ENCODE measurements around the gene MAU2. TPM values are rescaled to one million over a fixed set of nuclear protein-coding genes. Genes with fewer than 3 reads are reported as not detected.
"Not testable (repeated sequence)": the region's sequence is repeated elsewhere in the genome, so short reads cannot be mapped to it uniquely, and the experiment has no call there.

MAU2 gene
- total RNA-seq, 2 donors from 2014 or later, result 64.1 to 64.3 TPM

- no peaks in the 10 kb centered on the region for H3K27me3 ChIP-seq (ENCODE audit: control insufficient read depth, insufficient read depth, low read length, poor library complexity, severe bottlenecking)
- H3K9ac ChIP-seq (ENCODE audit: extremely low read depth, low read length, poor library complexity, severe bottlenecking), result peak overlapping the region; percentile 97
- peak overlapping the region; percentile 86 for H3K27ac Mint-ChIP-seq
- no peaks in the 10 kb centered on the region for H3K4me1 ChIP-seq (ENCODE audit: control insufficient read depth, insufficient read depth, low read length)
- H3K36me3 Mint-ChIP-seq (ENCODE audit: low read depth), result peaks cover 5% of the 10 kb centered on the region
- DNase-seq, result no peak
- peak overlapping the region; percentile 78 for H3K4me3 Mint-ChIP-seq
- TF ChIP-seq CTCF (conservative IDR thresholded peaks at IDR 0.05), result peak; percentile 26
- H3K4me1 Mint-ChIP-seq, result peaks cover 30% of the 10 kb centered on the region
- H3K9me3 ChIP-seq (ENCODE audit: control insufficient read depth, low read length), result no peaks in the 10 kb centered on the region
- H3K36me3 ChIP-seq (ENCODE audit: control insufficient read depth, insufficient read depth, low read length), result no peaks in the 10 kb centered on the region
- no peaks in the 10 kb centered on the region for H3K27me3 Mint-ChIP-seq (ENCODE audit: insufficient read depth)
- peaks cover 13% of the 10 kb centered on the region for H3K9me3 Mint-ChIP-seq
- 4 to 25% methylated on average over 14 to 75 of the region's 75 CpGs for WGBS, 2 experiments (ENCODE audit: insufficient coverage in 1 of 2, insufficient read length in 1 of 2)
- H3K27ac ChIP-seq (ENCODE audit: low read depth, low read length), result peak overlapping the region; percentile 70
- peak overlapping the region; percentile 95 for H3K4me3 ChIP-seq (ENCODE audit: low read length)
These were observed 65.6 kb downstream of the MAU2 start for GRCh38 chr19:19385896-19386869.

- H3K9me3 ChIP-seq (ENCODE audit: control insufficient read depth, low read length), result no peaks in the 10 kb centered on the region
- H3K4me3 Mint-ChIP-seq, result peak overlapping the region; percentile 78
- H3K27me3 ChIP-seq (ENCODE audit: control insufficient read depth, insufficient read depth, low read length, poor library complexity, severe bottlenecking), result no peaks in the 10 kb centered on the region
- H3K36me3 Mint-ChIP-seq (ENCODE audit: low read depth), result peaks cover 5% of the 10 kb centered on the region
- H3K27me3 Mint-ChIP-seq (ENCODE audit: insufficient read depth), result no peaks in the 10 kb centered on the region
- DNase-seq, result no peak
- H3K4me1 Mint-ChIP-seq, result peaks cover 36% of the 10 kb centered on the region
- H3K4me1 ChIP-seq (ENCODE audit: control insufficient read depth, insufficient read depth, low read length), result no peaks in the 10 kb centered on the region
- peak overlapping the region; percentile 45 for H3K27ac Mint-ChIP-seq
- H3K9ac ChIP-seq (ENCODE audit: extremely low read depth, low read length, poor library complexity, severe bottlenecking), result peak overlapping the region; percentile 97
- no peak overlapping the region for H3K27ac ChIP-seq (ENCODE audit: low read depth, low read length)
- TF ChIP-seq CTCF (conservative IDR thresholded peaks at IDR 0.05), result no peak
- no peaks in the 10 kb centered on the region for H3K36me3 ChIP-seq (ENCODE audit: control insufficient read depth, insufficient read depth, low read length)
- peak overlapping the region; percentile 95 for H3K4me3 ChIP-seq (ENCODE audit: low read length)
- whole genome bisulfite sequencing, 2 experiments (ENCODE audit: insufficient coverage in 1 of 2, insufficient read length in 1 of 2), result 78 to 84% methylated on average over 3 to 5 of the region's 5 CpGs
- H3K9me3 Mint-ChIP-seq, result peaks cover 13% of the 10 kb centered on the region
These were observed 66.5 kb downstream of the MAU2 start for GRCh38 chr19:19387108-19387507.

GRCh38 chr19:19388568-19389555 lies 68.2 kb downstream of the MAU2 start:
- Mint-ChIP-seq H3K4me1 (peaks cover 41% of the 10 kb centered on the region), H3K36me3 (ENCODE audit: low read depth) (peaks cover 5% of the 10 kb centered on the region), H3K4me3 (peak overlapping the region; percentile 78), H3K27ac (peak overlapping the region; percentile 45), H3K27me3 (ENCODE audit: insufficient read depth) (no peaks in the 10 kb centered on the region), H3K9me3 (peaks cover 9% of the 10 kb centered on the region)
- no peak for TF ChIP-seq CTCF (conservative IDR thresholded peaks at IDR 0.05)
- Histone ChIP-seq H3K4me3 (ENCODE audit: low read length) (peak overlapping the region; percentile 24), H3K4me1 (ENCODE audit: control insufficient read depth, insufficient read depth, low read length) (no peaks in the 10 kb centered on the region), H3K27ac (ENCODE audit: low read depth, low read length) (no peak overlapping the region), H3K9me3 (ENCODE audit: control insufficient read depth, low read length) (no peaks in the 10 kb centered on the region), H3K27me3 (ENCODE audit: control insufficient read depth, insufficient read depth, low read length, poor library complexity, severe bottlenecking) (no peaks in the 10 kb centered on the region), H3K36me3 (ENCODE audit: control insufficient read depth, insufficient read depth, low read length) (no peaks in the 10 kb centered on the region), H3K9ac (ENCODE audit: extremely low read depth, low read length, poor library complexity, severe bottlenecking) (no peak overlapping the region)
- DNase-seq, result no peak
- WGBS, 2 experiments (ENCODE audit: insufficient coverage in 1 of 2, insufficient read length in 1 of 2), result 78 to 81% methylated on average over 11 to 13 of the region's 13 CpGs

- not testable (repeated sequence) for DNase-seq; H3K36me3 Mint-ChIP-seq (ENCODE audit: low read depth); H3K4me3 ChIP-seq (ENCODE audit: low read length); H3K4me1 ChIP-seq (ENCODE audit: control insufficient read depth, insufficient read depth, low read length); H3K27ac ChIP-seq (ENCODE audit: low read depth, low read length); H3K9ac ChIP-seq (ENCODE audit: extremely low read depth, low read length, poor library complexity, severe bottlenecking); H3K27me3 ChIP-seq (ENCODE audit: control insufficient read depth, insufficient read depth, low read length, poor library complexity, severe bottlenecking); H3K9me3 Mint-ChIP-seq; H3K27me3 Mint-ChIP-seq (ENCODE audit: insufficient read depth); H3K36me3 ChIP-seq (ENCODE audit: control insufficient read depth, insufficient read depth, low read length); H3K4me3 Mint-ChIP-seq; H3K9me3 ChIP-seq (ENCODE audit: control insufficient read depth, low read length)
- WGBS, 2 experiments (ENCODE audit: insufficient coverage in 1 of 2, insufficient read length in 1 of 2), result 93 to 96% methylated on average over 8 to 12 of the region's 12 CpGs
- Mint-ChIP-seq H3K4me1 (peaks cover 43% of the 10 kb centered on the region), H3K27ac (peak overlapping the region; percentile 45)
These were observed 69.1 kb downstream of the MAU2 start for GRCh38 chr19:19389683-19390082.
